ENCODE results near the gene A2M.

A2M gene

DNA sequence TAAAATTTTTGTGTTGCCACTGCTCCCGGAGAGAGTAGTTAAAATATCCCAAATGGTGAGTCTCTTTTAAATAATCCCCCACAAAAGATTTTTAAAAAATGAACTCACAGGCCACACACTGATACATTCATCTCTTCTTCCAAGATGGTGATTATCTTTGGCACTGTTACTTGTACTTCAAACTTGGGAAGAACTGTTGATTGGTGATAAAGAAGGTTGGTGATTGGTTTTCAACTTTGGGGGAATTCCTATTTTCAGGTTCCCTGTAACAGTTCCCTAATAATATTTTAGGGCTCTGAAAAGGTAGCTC, 6.6 kb downstream of the A2M start:
- H3K9ac ChIP-seq (ENCODE audit: low read length) = no peak overlapping the region
- H3K9me2 ChIP-seq (replicated peaks; ENCODE audit: insufficient read depth, low read length) = no peaks in the 10 kb centered on the region
- H3K36me3 ChIP-seq (replicated peaks; ENCODE audit: insufficient read depth, low read length) = no peaks in the 10 kb centered on the region
- no peak for DNase-seq
- H3K4me1 ChIP-seq (ENCODE audit: low read length) = no peaks in the 10 kb centered on the region
- no peaks in the 10 kb centered on the region for H3F3A ChIP-seq (ENCODE audit: insufficient read depth, low read length)
- no peaks in the 10 kb centered on the region for H3K79me2 ChIP-seq (ENCODE audit: low read length)
- H3K27ac ChIP-seq (ENCODE audit: low read length) = no peak overlapping the region
- H3K27me3 ChIP-seq (replicated peaks; ENCODE audit: insufficient read depth, low read length) = no peaks in the 10 kb centered on the region
- TF ChIP-seq EZH2phosphoT487 (IDR thresholded peaks at IDR 0.05; ENCODE audit: low read length) = no peak
- no peak for TF ChIP-seq EZH2 (optimal IDR thresholded peaks at IDR 0.05; ENCODE audit: low read depth, low read length)
- TF ChIP-seq, protein P1, sequence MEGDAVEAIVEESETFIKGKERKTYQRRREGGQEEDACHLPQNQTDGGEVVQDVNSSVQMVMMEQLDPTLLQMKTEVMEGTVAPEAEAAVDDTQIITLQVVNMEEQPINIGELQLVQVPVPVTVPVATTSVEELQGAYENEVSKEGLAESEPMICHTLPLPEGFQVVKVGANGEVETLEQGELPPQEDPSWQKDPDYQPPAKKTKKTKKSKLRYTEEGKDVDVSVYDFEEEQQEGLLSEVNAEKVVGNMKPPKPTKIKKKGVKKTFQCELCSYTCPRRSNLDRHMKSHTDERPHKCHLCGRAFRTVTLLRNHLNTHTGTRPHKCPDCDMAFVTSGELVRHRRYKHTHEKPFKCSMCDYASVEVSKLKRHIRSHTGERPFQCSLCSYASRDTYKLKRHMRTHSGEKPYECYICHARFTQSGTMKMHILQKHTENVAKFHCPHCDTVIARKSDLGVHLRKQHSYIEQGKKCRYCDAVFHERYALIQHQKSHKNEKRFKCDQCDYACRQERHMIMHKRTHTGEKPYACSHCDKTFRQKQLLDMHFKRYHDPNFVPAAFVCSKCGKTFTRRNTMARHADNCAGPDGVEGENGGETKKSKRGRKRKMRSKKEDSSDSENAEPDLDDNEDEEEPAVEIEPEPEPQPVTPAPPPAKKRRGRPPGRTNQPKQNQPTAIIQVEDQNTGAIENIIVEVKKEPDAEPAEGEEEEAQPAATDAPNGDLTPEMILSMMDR (IDR thresholded peaks at IDR 0.05; ENCODE audit: low read length) = no peak
- no peaks in the 10 kb centered on the region for H4K20me1 ChIP-seq (ENCODE audit: insufficient read depth, low read length)
- no peak overlapping the region for H3K4me2 ChIP-seq (ENCODE audit: low read depth, low read length)
- H2AFZ ChIP-seq (ENCODE audit: low read length) = no peak overlapping the region
- H3K4me3 ChIP-seq (ENCODE audit: low read length) = no peak overlapping the region
- no peaks in the 10 kb centered on the region for H3K9me3 ChIP-seq (replicated peaks; ENCODE audit: insufficient read depth, low read length)

DNA sequence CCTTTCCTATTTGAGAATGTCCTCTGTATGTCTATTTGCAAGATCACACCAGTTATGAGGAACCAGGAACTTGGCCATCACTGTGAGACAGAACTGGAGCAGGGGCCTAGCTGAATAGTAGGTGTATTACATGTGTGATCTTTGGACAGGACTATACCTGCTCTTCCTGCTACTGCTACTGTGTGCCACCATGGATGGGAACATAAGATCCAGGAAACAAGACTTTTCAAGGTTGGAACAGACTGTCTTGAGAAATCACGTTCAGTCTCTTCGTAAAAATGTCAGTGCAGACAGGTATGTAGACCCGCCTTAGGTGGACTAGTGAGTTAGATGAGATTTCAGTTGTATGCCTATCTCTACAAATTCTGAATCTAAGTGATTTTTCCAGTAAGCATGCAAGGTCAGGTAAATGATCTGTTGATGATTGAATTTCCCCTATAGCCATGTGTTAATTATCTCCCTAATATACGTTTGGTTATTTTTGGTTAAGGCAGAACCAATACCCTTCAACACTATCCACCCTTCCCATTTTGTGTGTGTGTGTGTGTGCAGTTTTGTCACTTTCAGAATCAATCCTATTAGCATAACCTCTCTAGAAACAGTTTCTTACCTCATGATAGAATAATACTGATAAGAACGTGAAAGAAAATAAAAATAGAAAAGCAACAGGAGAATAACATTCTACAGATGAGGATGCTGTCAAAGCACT, 7.1 kb downstream of the A2M start:
- H3K4me3 ChIP-seq (ENCODE audit: low read length) = no peak overlapping the region
- H3K9me3 ChIP-seq (replicated peaks; ENCODE audit: insufficient read depth, low read length) = no peaks in the 10 kb centered on the region
- H3K36me3 ChIP-seq (replicated peaks; ENCODE audit: insufficient read depth, low read length) = no peaks in the 10 kb centered on the region
- no peak overlapping the region for H2AFZ ChIP-seq (ENCODE audit: low read length)
- no peaks in the 10 kb centered on the region for H3F3A ChIP-seq (ENCODE audit: insufficient read depth, low read length)
- DNase-seq = no peak
- H4K20me1 ChIP-seq (ENCODE audit: insufficient read depth, low read length) = no peaks in the 10 kb centered on the region
- no peak overlapping the region for H3K4me2 ChIP-seq (ENCODE audit: low read depth, low read length)
- H3K27me3 ChIP-seq (replicated peaks; ENCODE audit: insufficient read depth, low read length) = no peaks in the 10 kb centered on the region
- H3K79me2 ChIP-seq (ENCODE audit: low read length) = no peaks in the 10 kb centered on the region
- no peaks in the 10 kb centered on the region for H3K9me2 ChIP-seq (replicated peaks; ENCODE audit: insufficient read depth, low read length)
- H3K4me1 ChIP-seq (ENCODE audit: low read length) = no peaks in the 10 kb centered on the region
- TF ChIP-seq EZH2phosphoT487 (IDR thresholded peaks at IDR 0.05; ENCODE audit: low read length) = no peak
- no peak for TF ChIP-seq EZH2 (optimal IDR thresholded peaks at IDR 0.05; ENCODE audit: low read depth, low read length)
- TF ChIP-seq, protein P1 (IDR thresholded peaks at IDR 0.05; ENCODE audit: low read length) = no peak
- H3K9ac ChIP-seq (ENCODE audit: low read length) = no peak overlapping the region
- H3K27ac ChIP-seq (ENCODE audit: low read length) = no peak overlapping the region

DNA sequence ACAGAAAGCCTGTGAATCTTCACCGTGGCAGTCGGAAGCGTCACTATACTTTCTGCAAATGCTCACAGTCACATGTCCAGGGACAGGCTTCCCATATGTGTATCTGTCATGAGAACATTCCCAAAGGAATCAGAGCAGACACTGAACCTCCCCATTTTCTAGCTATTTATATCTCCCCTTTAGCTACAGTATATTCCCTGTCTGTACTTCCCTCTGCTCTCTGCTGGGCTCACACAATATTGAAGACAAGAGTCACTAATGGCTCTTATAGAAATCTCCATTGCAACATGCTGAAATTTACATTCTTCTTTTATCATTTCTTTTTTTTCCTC, 8.2 kb downstream of the A2M start:
- Histone ChIP-seq H3K4me3 (ENCODE audit: low read length) (no peak overlapping the region), H3K9me2 (replicated peaks; ENCODE audit: insufficient read depth, low read length) (no peaks in the 10 kb centered on the region), H3K4me1 (ENCODE audit: low read length) (no peaks in the 10 kb centered on the region), H3K36me3 (replicated peaks; ENCODE audit: insufficient read depth, low read length) (no peaks in the 10 kb centered on the region), H3K27me3 (replicated peaks; ENCODE audit: insufficient read depth, low read length) (no peaks in the 10 kb centered on the region), H3K27ac (ENCODE audit: low read length) (no peak overlapping the region), H3F3A (ENCODE audit: insufficient read depth, low read length) (no peaks in the 10 kb centered on the region), H3K9me3 (replicated peaks; ENCODE audit: insufficient read depth, low read length) (no peaks in the 10 kb centered on the region), H3K79me2 (ENCODE audit: low read length) (no peaks in the 10 kb centered on the region), H3K4me2 (ENCODE audit: low read depth, low read length) (no peak overlapping the region), H4K20me1 (ENCODE audit: insufficient read depth, low read length) (no peaks in the 10 kb centered on the region), H2AFZ (ENCODE audit: low read length) (no peak overlapping the region), H3K9ac (ENCODE audit: low read length) (no peak overlapping the region)
- DNase-seq = no peak
- TF ChIP-seq EZH2phosphoT487 (IDR thresholded peaks at IDR 0.05; ENCODE audit: low read length) (no peak), EZH2 (optimal IDR thresholded peaks at IDR 0.05; ENCODE audit: low read depth, low read length) (no peak)
